Endothelial cell of umbilical vein (primary cell): ENCODE data around the gene SDR39U1. TPM values are rescaled to one million over a fixed set of nuclear protein-coding genes. Genes with fewer than 3 reads are reported as not detected.

Experiments
- BruUV-seq: library from RNA; stranded (reverse); fragments of 400-500 nt; replicated peaks from 2 replicates; lab custom pipeline; 2021; lab: Mats Ljungman, UMichigan
- CTCF ChIA-PET: fragments of 300-600, 350-600 bp; sonication (Branson Sonifier 250); formaldehyde crosslinking; loops from one replicate; lab custom pipeline; 2021; ENCODE audit warnings: antibody characterized with exemption, inconsistent platforms; lab: Charles Lee
- POLR2A ChIA-PET: fragments of 300-600, 350-600 bp; sonication (Branson Sonifier 250); formaldehyde crosslinking; loops from one replicate; lab custom pipeline; 2021; ENCODE audit warnings: antibody characterized with exemption, inconsistent platforms; lab: Charles Lee
- DNase-seq: peaks from one replicate; pipeline ENCODE4 v3.0.0-alpha.2; 2011; ENCODE audit warnings: low read depth, low spot score
- FAIRE-seq: peaks from 2 replicates; lab custom pipeline; 2011; peaks lifted over from hg19 to GRCh38; lab: Jason Lieb, UNC
- H2AFZ ChIP-seq: 2 replicates; pipeline ENCODE4 v1.6.0; 2012; ENCODE audit warnings: low read depth, low read length, control low read depth, inconsistent platforms
- H3K27ac ChIP-seq: 2 replicates; pipeline ENCODE4 v1.5.1; 2011; ENCODE audit warnings: low read depth, mild to moderate bottlenecking, control low read depth, low read length, moderate library complexity; ENCODE audit not compliant: insufficient read depth
- H3K27me3 ChIP-seq, 2 experiments: 2 replicates each; pipeline versions ENCODE4 v1.6.0 to v1.6.1; 2011; ENCODE audit warnings: low read length in 2 of 2, mixed read lengths in 1 of 2; ENCODE audit not compliant: control insufficient read depth in 2 of 2, insufficient read depth in 2 of 2
- H3K36me3 ChIP-seq, 2 experiments: 2 replicates in 1 of 2; 3 replicates in 1 of 2; pipeline ENCODE4 v1.5.1; 2011; ENCODE audit warnings: low read length in 2 of 2, mild to moderate bottlenecking in 1 of 2, moderate library complexity in 1 of 2; ENCODE audit not compliant: control insufficient read depth in 2 of 2, insufficient read depth in 2 of 2; ENCODE audit errors: extremely low read depth in 1 of 2
- H3K4me1 ChIP-seq: 3 replicates; pipeline ENCODE4 v1.5.1; 2011; ENCODE audit warnings: mild to moderate bottlenecking, low read length; ENCODE audit not compliant: control insufficient read depth, insufficient read depth; ENCODE audit errors: extremely low read depth
- H3K4me2 ChIP-seq: 2 replicates; pipeline ENCODE4 v1.6.1; 2011; ENCODE audit warnings: low read length, control low read depth, mixed read lengths; ENCODE audit not compliant: insufficient read depth
- H3K4me3 ChIP-seq, 3 experiments: fragments of 200-600 bp in 1 of 3; sonication (generic), shearing (Covaris generic) in 1 of 3; replicated peaks in 1 of 3; 2 replicates each; pipeline ENCODE4 v1.5.1; 2011 to 2016; ENCODE audit warnings: control low read depth in 3 of 3, low read length in 3 of 3, mild to moderate bottlenecking in 2 of 3, inconsistent platforms in 1 of 3, low read depth in 1 of 3, moderate library complexity in 1 of 3; ENCODE audit not compliant: insufficient read depth in 1 of 3
- H3K79me2 ChIP-seq: 2 replicates; pipeline ENCODE4 v1.6.0; 2012; ENCODE audit warnings: low read length, inconsistent platforms; ENCODE audit not compliant: control insufficient read depth, insufficient read depth
- H3K9ac ChIP-seq: replicated peaks from 2 replicates; pipeline ENCODE3; 2011; ENCODE audit warnings: low read length, control low read depth; ENCODE audit not compliant: insufficient read depth; ENCODE audit errors: extremely low read depth
- H3K9me1 ChIP-seq: replicated peaks from 3 replicates; pipeline ENCODE4 v1.6.0; 2011; ENCODE audit warnings: mild to moderate bottlenecking, low read length; ENCODE audit not compliant: control insufficient read depth, insufficient read depth; ENCODE audit errors: extremely low read depth
- H3K9me3 ChIP-seq: replicated peaks from 2 replicates; pipeline ENCODE4 v1.5.1; 2012; ENCODE audit warnings: low read length, inconsistent platforms; ENCODE audit not compliant: control insufficient read depth, insufficient read depth
- H4K20me1 ChIP-seq: replicated peaks from 2 replicates; pipeline ENCODE3; 2011; ENCODE audit warnings: mild to moderate bottlenecking, low read length; ENCODE audit not compliant: control insufficient read depth, insufficient read depth; ENCODE audit errors: extremely low read depth
- EZH2 ChIP-seq: IDR thresholded peaks from 2 replicates; pipeline ENCODE4 v1.6.1; 2012; ENCODE audit warnings: borderline replicate concordance, low read depth, mild to moderate bottlenecking, moderate library complexity, low read length, inconsistent platforms; ENCODE audit not compliant: severe bottlenecking
- FOS ChIP-seq: IDR thresholded peaks from 2 replicates; pipeline ENCODE4 v1.6.1; 2011; ENCODE audit warnings: mild to moderate bottlenecking, low read length, moderate library complexity, borderline replicate concordance; ENCODE audit not compliant: insufficient read depth
- GATA2 ChIP-seq: IDR thresholded peaks from 2 replicates; pipeline ENCODE4 v1.7.0; 2011; ENCODE audit warnings: low read depth, mild to moderate bottlenecking, moderate library complexity, mixed read lengths, low read length; ENCODE audit not compliant: insufficient read length, insufficient read depth
- JUN ChIP-seq: IDR thresholded peaks from 2 replicates; pipeline ENCODE4 v1.6.1; 2011; ENCODE audit warnings: borderline replicate concordance, low read depth; ENCODE audit not compliant: insufficient read length, insufficient read depth
- MYC ChIP-seq: IDR thresholded peaks from one replicate; pipeline ENCODE4 v1.6.1; 2011; ENCODE audit warnings: mild to moderate bottlenecking, low read depth, low read length
- POLR2A ChIP-seq: IDR thresholded peaks from 2 replicates; pipeline ENCODE4 v1.6.1; 2012; ENCODE audit warnings: low read depth, mild to moderate bottlenecking, control low read depth, low read length
- POLR2AphosphoS5 ChIP-seq: IDR thresholded peaks from 2 replicates; pipeline ENCODE4 v1.6.1; 2012; ENCODE audit warnings: low read depth, mild to moderate bottlenecking, control low read depth, low read length, moderate library complexity; ENCODE audit not compliant: insufficient read depth
- dilution Hi-C: fragments of 300-500 bp; cut with MboI; formaldehyde crosslinking; loops from one replicate; pipeline ENCODE4 v1.15.0; 2019; ENCODE audit warnings: low sequenced_read_pairs; ENCODE audit not compliant: extremely low pct_ligation_motif_present
- intact Hi-C: fragments of 100-400 bp; cut with micrococcal nuclease; formaldehyde crosslinking; loops from one replicate; pipeline ENCODE4 v1.10.0; 2022
- polyA plus RNA-seq, 4 experiments: library from polyadenylated mRNA; depleted of rRNA in 3 of 4; stranded (reverse) in 3 of 4; unstranded in 1 of 4; fragments of >200 nt; gene quantifications; 2 replicates each; pipeline versions ENCODE4 v1.2.1 to v1.2.3, GENCODE V29; 2011 to 2012; ENCODE audit warnings: missing spikeins in 1 of 4
- total RNA-seq: library from RNA; stranded (reverse); gene quantifications from 2 replicates; pipeline ENCODE4 v1.2.3, GENCODE V29; 2021
- TF ChIP-seq, protein P1 (sequence below), 2 donors: IDR thresholded peaks; 1 replicate in 1 of 2; 2 replicates in 1 of 2; pipeline ENCODE4 v1.5.1; 2011; ENCODE audit warnings: low read length in 2 of 2, mild to moderate bottlenecking in 2 of 2, moderate library complexity in 2 of 2, control low read depth in 1 of 2, inconsistent platforms in 1 of 2, low read depth in 1 of 2; ENCODE audit not compliant: insufficient read depth in 1 of 2; ENCODE audit errors: extremely low read depth in 1 of 2
- TF ChIP-seq, protein P2 (sequence below): IDR thresholded peaks from 2 replicates; pipeline ENCODE4 v1.6.1; 2011; ENCODE audit not compliant: insufficient read depth, insufficient read length

The SDR39U1 gene
- total and polyA plus RNA-seq, 2 donors (not counting 3 experiments of a cell fraction or from before 2014, with no cell fraction given) = 40.2 to 72.6 TPM

GRCh38 chr14:24430682-24431568, 11.7 kb downstream of the SDR39U1 start:
- FAIRE-seq (peak; percentile 67), DNase-seq (peak; percentile 41)
- peak overlapping the region; percentile 94 for H3K27ac ChIP-seq
- TF ChIP-seq POLR2A (no peak), GATA2 (no peak), POLR2AphosphoS5 (no peak), MYC (no peak), FOS (no peak), JUN (no peak), EZH2 (no peak)
- TF ChIP-seq, protein P1, sequence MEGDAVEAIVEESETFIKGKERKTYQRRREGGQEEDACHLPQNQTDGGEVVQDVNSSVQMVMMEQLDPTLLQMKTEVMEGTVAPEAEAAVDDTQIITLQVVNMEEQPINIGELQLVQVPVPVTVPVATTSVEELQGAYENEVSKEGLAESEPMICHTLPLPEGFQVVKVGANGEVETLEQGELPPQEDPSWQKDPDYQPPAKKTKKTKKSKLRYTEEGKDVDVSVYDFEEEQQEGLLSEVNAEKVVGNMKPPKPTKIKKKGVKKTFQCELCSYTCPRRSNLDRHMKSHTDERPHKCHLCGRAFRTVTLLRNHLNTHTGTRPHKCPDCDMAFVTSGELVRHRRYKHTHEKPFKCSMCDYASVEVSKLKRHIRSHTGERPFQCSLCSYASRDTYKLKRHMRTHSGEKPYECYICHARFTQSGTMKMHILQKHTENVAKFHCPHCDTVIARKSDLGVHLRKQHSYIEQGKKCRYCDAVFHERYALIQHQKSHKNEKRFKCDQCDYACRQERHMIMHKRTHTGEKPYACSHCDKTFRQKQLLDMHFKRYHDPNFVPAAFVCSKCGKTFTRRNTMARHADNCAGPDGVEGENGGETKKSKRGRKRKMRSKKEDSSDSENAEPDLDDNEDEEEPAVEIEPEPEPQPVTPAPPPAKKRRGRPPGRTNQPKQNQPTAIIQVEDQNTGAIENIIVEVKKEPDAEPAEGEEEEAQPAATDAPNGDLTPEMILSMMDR (IDR thresholded peaks at IDR 0.05; ENCODE audit: extremely low read depth in 1 of 2, insufficient read depth in 1 of 2, low read depth in 1 of 2, low read length in 2 of 2) = no peak
- TF ChIP-seq, protein P2, sequence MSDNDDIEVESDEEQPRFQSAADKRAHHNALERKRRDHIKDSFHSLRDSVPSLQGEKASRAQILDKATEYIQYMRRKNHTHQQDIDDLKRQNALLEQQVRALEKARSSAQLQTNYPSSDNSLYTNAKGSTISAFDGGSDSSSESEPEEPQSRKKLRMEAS = no peak
- peak overlapping the region; percentile 95 for H3K9ac ChIP-seq
- POLR2A ChIA-PET = interaction anchor here (1.0 to 3.2 kb wide), 7 partner anchors 11 to 98 kb away, joined by 3 to 36 read pairs (median 5); partner anchors contain the start of genes NYNRIN and SDR39U1
- peak overlapping the region; percentile 87 for H3K4me2 ChIP-seq
- no peaks in the 10 kb centered on the region for H3K9me3 ChIP-seq
- peaks cover 7 to 14% of the 10 kb centered on the region in 2 experiments for H3K36me3 ChIP-seq
- no peaks in the 10 kb centered on the region for H3K27me3 ChIP-seq
- CTCF ChIA-PET = interaction anchor here (0.6 to 10.2 kb wide), 44 partner anchors 8 to 373 kb away, joined by 3 to 811 read pairs (median 8); partner anchors contain the start of genes ADCY4, CHMP4A, CIDEB and DCAF11
- no peaks in the 10 kb centered on the region for H3K9me1 ChIP-seq
- no peaks in the 10 kb centered on the region for H4K20me1 ChIP-seq
- dilution Hi-C loops = no loop called here
- peaks cover 23% of the 10 kb centered on the region for H3K79me2 ChIP-seq
- intact Hi-C loops = loop anchor here (1.0 to 5.0 kb wide), 9 partner anchors 19 to 284 kb away; partner anchors contain the start of genes MDP1, PSME2, RNF31 and TINF2
- H3K4me1 ChIP-seq = peaks cover 47% of the 10 kb centered on the region
- H2AFZ ChIP-seq = no peak overlapping the region
- peak overlapping the region; percentile 78 to 89 (median 85) for H3K4me3 ChIP-seq
- TSS peak; percentile 49 for BruUV-seq
